ENCODE measurements around the gene KRT31. TPM values are rescaled to one million over a fixed set of nuclear protein-coding genes. Genes with fewer than 3 reads are reported as not detected.

Gene KRT31
- total RNA-seq, 1 experiment from 2014 or later = not detected

Other genes starting within 250 kb of the KRT31 start
- not detected in 2 replicates for gene KRTAP4-5, start 247.8 kb downstream of the KRT31 start, total RNA-seq (2014; rRNA removed; shearing (Covaris generic))
- gene KRTAP4-4, start 236.9 kb downstream of the KRT31 start, total RNA-seq (2014; rRNA removed; shearing (Covaris generic)) = not detected in 2 replicates
- gene KRTAP4-3, start 229.4 kb downstream of the KRT31 start, total RNA-seq (2014; rRNA removed; shearing (Covaris generic)) = not detected in 2 replicates
- gene KRTAP4-2, start 219.4 kb downstream of the KRT31 start, total RNA-seq (2014; rRNA removed; shearing (Covaris generic)) = not detected in 2 replicates
- 0.26 TPM in 1 of 2 replicates, not detected in the other for gene KRTAP4-1, start 212.7 kb downstream of the KRT31 start, total RNA-seq (2014; rRNA removed; shearing (Covaris generic))
- gene KRTAP9-1, start 207.7 kb downstream of the KRT31 start, total RNA-seq (2014; rRNA removed; shearing (Covaris generic)) = not detected in 2 replicates
- gene KRTAP9-2, start 171.0 kb downstream of the KRT31 start, total RNA-seq (2014; rRNA removed; shearing (Covaris generic)) = not detected in 2 replicates
- gene KRTAP9-3, start 165.2 kb downstream of the KRT31 start, total RNA-seq (2014; rRNA removed; shearing (Covaris generic)) = not detected in 2 replicates
- gene KRTAP9-8, start 159.6 kb downstream of the KRT31 start, total RNA-seq (2014; rRNA removed; shearing (Covaris generic)) = not detected in 2 replicates
- gene KRTAP9-4, start 147.9 kb downstream of the KRT31 start, total RNA-seq (2014; rRNA removed; shearing (Covaris generic)) = not detected in 2 replicates
- gene KRTAP9-9, start 142.2 kb downstream of the KRT31 start, total RNA-seq (2014; rRNA removed; shearing (Covaris generic)) = not detected in 2 replicates
- not detected in 2 replicates for gene KRTAP9-6, start 132.2 kb downstream of the KRT31 start, total RNA-seq (2014; rRNA removed; shearing (Covaris generic))
- not detected in 2 replicates for gene KRTAP9-7, start 121.9 kb downstream of the KRT31 start, total RNA-seq (2014; rRNA removed; shearing (Covaris generic))
- gene KRTAP29-1, start 94.8 kb downstream of the KRT31 start, total RNA-seq (2014; rRNA removed; shearing (Covaris generic)) = 0.16 TPM in 1 of 2 replicates, not detected in the other
- not detected in 2 replicates for gene KRTAP16-1, start 88.3 kb downstream of the KRT31 start, total RNA-seq (2014; rRNA removed; shearing (Covaris generic))
- not detected in 2 replicates for gene KRTAP17-1, start 81.9 kb downstream of the KRT31 start, total RNA-seq (2014; rRNA removed; shearing (Covaris generic))
- gene KRT33A, start 46.8 kb downstream of the KRT31 start, total RNA-seq (2014; rRNA removed; shearing (Covaris generic)) = not detected in 2 replicates
- gene KRT33B, start 27.8 kb downstream of the KRT31 start, total RNA-seq (2014; rRNA removed; shearing (Covaris generic)) = not detected in 2 replicates
- 0.31 and 1.1 TPM in 2 replicates for gene KRT34, start 15.3 kb downstream of the KRT31 start, total RNA-seq (2014; rRNA removed; shearing (Covaris generic))
- not detected in 2 replicates for gene KRT37, start 27.0 kb upstream of the KRT31 start, total RNA-seq (2014; rRNA removed; shearing (Covaris generic))
- gene KRT38, start 43.4 kb upstream of the KRT31 start, total RNA-seq (2014; rRNA removed; shearing (Covaris generic)) = not detected in 2 replicates
- gene KRT32, start 69.8 kb upstream of the KRT31 start, total RNA-seq (2014; rRNA removed; shearing (Covaris generic)) = 0.12 TPM in 1 of 2 replicates, not detected in the other
- not detected in 2 replicates for gene KRT35, start 83.5 kb upstream of the KRT31 start, total RNA-seq (2014; rRNA removed; shearing (Covaris generic))
- gene KRT36, start 92.3 kb upstream of the KRT31 start, total RNA-seq (2014; rRNA removed; shearing (Covaris generic)) = 0.05 TPM in 1 of 2 replicates, not detected in the other
- gene KRT13, start 108.0 kb upstream of the KRT31 start, total RNA-seq (2014; rRNA removed; shearing (Covaris generic)) = 2.7 and 2.8 TPM in 2 replicates
- 29.8 and 31.9 TPM in 2 replicates for gene KRT15, start 121.3 kb upstream of the KRT31 start, total RNA-seq (2014; rRNA removed; shearing (Covaris generic))
- gene KRT19, start 130.7 kb upstream of the KRT31 start, total RNA-seq (2014; rRNA removed; shearing (Covaris generic)) = 8.5 and 11.5 TPM in 2 replicates
- gene KRT9, start 174.5 kb upstream of the KRT31 start, total RNA-seq (2014; rRNA removed; shearing (Covaris generic)) = not detected in 2 replicates
- not detected in 2 replicates for gene KRT14, start 189.3 kb upstream of the KRT31 start, total RNA-seq (2014; rRNA removed; shearing (Covaris generic))
- gene KRT16, start 215.2 kb upstream of the KRT31 start, total RNA-seq (2014; rRNA removed; shearing (Covaris generic)) = 0.50 and 2.2 TPM in 2 replicates
- 0.29 TPM in 1 of 2 replicates, not detected in the other for gene KRT17, start 227.0 kb upstream of the KRT31 start, total RNA-seq (2014; rRNA removed; shearing (Covaris generic))

Data from A172 (cell line).